GM19099 (cell line): ENCODE measurements around the gene TNFAIP8.

Experiments
- POLR2A ChIP-seq: IDR thresholded peaks from 3 replicates; pipeline ENCODE4 v1.6.1; 2011; ENCODE audit warnings: low read depth; ENCODE audit not compliant: insufficient read length; ENCODE audit errors: extremely low read depth

The TNFAIP8 gene

DNA sequence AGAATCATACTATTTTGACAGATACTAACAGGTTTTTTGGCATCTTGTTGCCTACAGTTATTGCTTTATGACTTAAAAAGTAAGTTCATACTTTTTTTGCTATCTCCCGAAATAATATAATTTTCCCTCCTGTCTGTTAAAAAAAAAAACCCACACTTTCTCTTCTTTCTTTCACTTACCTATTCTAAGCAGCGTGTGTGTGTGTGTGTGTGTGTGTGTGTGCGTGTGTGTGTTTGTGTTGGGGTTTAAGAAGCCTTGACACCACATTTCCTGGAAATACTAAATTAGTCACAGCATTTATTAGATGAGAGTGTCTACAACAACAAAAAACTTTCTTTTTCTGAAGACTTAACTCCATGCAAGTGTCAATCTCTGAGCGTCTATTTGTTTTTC is 12.4 kb downstream of the TNFAIP8 start:
- TF ChIP-seq POLR2A: no peak

GRCh38 chr5:119370486-119370885 is 14.7 kb downstream of the TNFAIP8 start:
- no peak for TF ChIP-seq POLR2A

GRCh38 chr5:119371146-119371545 is 15.3 kb downstream of the TNFAIP8 start:
- no peak for TF ChIP-seq POLR2A

DNA sequence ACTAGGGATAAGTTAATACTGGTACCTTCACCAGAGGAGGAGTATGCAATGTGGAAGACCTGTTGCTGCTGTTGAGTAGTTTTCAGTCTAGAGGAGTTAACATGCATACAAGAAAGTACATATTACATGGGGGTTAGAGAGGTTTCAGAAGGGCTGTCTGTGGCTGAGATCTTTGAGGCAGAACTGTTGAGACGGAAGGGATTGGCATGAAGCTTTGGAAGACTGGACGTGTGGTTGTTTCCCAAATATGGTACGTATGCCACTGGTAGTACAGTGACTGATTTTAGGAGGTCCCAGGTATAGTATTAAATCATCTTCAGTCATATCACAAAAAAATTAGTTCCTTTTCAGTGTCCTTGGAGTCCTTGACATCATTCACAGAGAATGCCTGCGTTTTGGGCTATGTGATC is 17.6 kb downstream of the TNFAIP8 start:
- TF ChIP-seq POLR2A: no peak

- TF ChIP-seq POLR2A: no peak
Measured at GRCh38 chr5:119374901-119375300, 19.1 kb downstream of the TNFAIP8 start.

- TF ChIP-seq POLR2A: no peak
Measured at GRCh38 chr5:119377066-119377465, 21.2 kb downstream of the TNFAIP8 start.

DNA sequence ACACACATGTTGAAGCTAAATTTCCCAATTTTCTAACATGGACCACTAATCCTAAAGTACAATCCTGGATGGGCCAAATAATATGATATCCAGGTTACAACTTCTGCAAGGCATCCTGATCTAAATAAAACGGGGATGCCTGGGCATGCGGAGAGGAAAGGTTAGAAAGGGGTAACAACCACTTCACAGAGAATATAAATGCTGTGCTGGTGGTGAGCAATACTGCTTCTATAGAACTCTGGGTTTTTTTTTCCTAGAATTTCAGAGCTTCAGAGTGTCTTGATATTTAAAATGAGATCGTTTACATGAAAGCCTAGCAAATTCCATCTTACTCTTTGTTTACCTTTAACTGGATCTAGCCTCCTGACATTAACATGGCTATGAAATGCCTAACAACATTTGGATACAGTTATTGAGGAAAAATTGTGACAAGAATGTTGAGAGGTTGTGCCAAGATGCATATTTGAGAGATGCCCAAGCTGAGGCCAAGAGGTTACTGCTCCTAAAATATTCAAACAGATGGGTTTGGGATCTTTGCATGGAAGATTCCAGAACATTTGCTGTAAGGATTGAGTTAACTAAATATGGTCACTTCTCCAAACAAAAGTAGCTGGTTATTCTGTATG is 22.4 kb downstream of the TNFAIP8 start:
- TF ChIP-seq POLR2A: no peak

GRCh38 chr5:119379096-119379495 is 23.3 kb downstream of the TNFAIP8 start:
- TF ChIP-seq POLR2A: no peak

GRCh38 chr5:119379942-119380547 is 24.2 kb downstream of the TNFAIP8 start:
- no peak for TF ChIP-seq POLR2A

GRCh38 chr5:119382169-119382568 is 26.4 kb downstream of the TNFAIP8 start:
- no peak for TF ChIP-seq POLR2A

GRCh38 chr5:119383008-119383407 is 27.2 kb downstream of the TNFAIP8 start:
- no peak for TF ChIP-seq POLR2A

GRCh38 chr5:119385136-119385535 is 29.3 kb downstream of the TNFAIP8 start:
- TF ChIP-seq POLR2A: no peak

- no peak for TF ChIP-seq POLR2A
Measured at GRCh38 chr5:119385536-119386128, 29.8 kb downstream of the TNFAIP8 start.

DNA sequence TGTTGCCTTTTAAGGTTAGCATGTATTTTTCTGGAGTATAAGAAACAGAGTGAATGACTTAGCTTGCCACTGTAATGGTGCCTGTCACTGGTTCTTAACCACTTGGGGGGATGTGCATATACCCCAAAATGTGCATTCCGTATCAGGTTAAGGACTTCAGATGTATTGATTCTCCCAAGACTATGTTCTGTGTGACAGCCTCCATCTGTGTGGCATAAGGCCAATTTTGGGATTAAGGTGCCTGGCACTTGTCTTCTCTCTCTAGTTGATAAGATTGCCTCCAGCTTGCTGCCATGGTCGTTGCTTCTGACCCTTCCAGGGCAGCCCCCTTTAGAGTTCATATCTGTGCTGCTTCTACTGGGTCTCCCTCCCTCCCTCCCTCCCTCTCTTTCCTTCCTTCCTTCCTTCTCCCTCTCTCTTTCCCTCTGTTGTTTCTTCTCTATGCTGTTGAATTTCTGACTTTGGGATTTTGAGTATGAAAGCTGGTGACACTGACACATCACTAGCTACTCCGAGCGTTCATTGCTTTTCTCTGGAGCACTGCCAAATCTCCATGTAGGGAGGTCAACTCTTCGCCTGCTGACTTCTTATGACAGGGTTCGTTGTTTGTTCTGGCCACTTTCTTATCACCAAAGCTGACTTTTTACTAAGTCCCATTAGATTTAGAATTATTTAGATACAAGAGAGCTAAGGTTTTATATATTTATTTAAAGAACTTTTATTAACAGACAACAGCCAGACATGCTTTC is 31.0 kb downstream of the TNFAIP8 start:
- no peak for TF ChIP-seq POLR2A

- no peak for TF ChIP-seq POLR2A
Measured at GRCh38 chr5:119387945-119388618, 32.3 kb downstream of the TNFAIP8 start.
